ENCODE results near the gene CHCT1.

DNA sequence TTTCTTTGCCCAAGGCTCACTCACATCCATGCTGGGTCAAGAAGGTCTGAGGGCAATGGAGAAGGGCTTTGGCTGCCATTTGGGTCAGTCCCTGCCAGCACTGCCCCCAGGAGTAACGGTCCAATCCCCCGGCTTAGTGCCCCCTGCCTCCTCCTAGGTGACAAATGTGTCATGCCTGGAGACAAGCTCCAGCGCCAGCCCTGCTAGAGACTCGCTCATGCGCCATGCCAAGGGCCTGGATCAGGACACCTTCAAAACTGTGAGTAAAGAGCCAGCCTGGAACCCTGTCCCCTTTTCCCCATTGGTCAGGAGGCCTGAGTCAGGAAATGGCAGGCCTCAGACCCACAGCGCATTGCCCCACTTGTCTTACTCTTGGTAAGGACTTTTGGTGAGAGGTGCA is 3.3 kb downstream of the CHCT1 start:
- TF ChIP-seq POLR2AphosphoS5 (IDR thresholded peaks at IDR 0.05; ENCODE audit: low read depth, low read length) = no peak
- TF ChIP-seq, protein P1, sequence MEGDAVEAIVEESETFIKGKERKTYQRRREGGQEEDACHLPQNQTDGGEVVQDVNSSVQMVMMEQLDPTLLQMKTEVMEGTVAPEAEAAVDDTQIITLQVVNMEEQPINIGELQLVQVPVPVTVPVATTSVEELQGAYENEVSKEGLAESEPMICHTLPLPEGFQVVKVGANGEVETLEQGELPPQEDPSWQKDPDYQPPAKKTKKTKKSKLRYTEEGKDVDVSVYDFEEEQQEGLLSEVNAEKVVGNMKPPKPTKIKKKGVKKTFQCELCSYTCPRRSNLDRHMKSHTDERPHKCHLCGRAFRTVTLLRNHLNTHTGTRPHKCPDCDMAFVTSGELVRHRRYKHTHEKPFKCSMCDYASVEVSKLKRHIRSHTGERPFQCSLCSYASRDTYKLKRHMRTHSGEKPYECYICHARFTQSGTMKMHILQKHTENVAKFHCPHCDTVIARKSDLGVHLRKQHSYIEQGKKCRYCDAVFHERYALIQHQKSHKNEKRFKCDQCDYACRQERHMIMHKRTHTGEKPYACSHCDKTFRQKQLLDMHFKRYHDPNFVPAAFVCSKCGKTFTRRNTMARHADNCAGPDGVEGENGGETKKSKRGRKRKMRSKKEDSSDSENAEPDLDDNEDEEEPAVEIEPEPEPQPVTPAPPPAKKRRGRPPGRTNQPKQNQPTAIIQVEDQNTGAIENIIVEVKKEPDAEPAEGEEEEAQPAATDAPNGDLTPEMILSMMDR (IDR thresholded peaks at IDR 0.05) = no peak
- TF ChIP-seq SIN3A (IDR thresholded peaks at IDR 0.05; ENCODE audit: borderline replicate concordance, insufficient read depth, low read depth, low read length) = no peak
- no peak for TF ChIP-seq TCF7L2 (IDR thresholded peaks at IDR 0.05; ENCODE audit: low read depth, low read length)
- TF ChIP-seq, protein P2, sequence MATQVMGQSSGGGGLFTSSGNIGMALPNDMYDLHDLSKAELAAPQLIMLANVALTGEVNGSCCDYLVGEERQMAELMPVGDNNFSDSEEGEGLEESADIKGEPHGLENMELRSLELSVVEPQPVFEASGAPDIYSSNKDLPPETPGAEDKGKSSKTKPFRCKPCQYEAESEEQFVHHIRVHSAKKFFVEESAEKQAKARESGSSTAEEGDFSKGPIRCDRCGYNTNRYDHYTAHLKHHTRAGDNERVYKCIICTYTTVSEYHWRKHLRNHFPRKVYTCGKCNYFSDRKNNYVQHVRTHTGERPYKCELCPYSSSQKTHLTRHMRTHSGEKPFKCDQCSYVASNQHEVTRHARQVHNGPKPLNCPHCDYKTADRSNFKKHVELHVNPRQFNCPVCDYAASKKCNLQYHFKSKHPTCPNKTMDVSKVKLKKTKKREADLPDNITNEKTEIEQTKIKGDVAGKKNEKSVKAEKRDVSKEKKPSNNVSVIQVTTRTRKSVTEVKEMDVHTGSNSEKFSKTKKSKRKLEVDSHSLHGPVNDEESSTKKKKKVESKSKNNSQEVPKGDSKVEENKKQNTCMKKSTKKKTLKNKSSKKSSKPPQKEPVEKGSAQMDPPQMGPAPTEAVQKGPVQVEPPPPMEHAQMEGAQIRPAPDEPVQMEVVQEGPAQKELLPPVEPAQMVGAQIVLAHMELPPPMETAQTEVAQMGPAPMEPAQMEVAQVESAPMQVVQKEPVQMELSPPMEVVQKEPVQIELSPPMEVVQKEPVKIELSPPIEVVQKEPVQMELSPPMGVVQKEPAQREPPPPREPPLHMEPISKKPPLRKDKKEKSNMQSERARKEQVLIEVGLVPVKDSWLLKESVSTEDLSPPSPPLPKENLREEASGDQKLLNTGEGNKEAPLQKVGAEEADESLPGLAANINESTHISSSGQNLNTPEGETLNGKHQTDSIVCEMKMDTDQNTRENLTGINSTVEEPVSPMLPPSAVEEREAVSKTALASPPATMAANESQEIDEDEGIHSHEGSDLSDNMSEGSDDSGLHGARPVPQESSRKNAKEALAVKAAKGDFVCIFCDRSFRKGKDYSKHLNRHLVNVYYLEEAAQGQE (IDR thresholded peaks at IDR 0.05; ENCODE audit: insufficient read depth in 1 of 2, low read depth in 2 of 2, low read length in 1 of 2) = no peak

Measured in Panc1 (cell line).